Fibroblast of villous mesenchyme (primary cell): ENCODE measurements around the gene PDE4D. TPM values are rescaled to one million over a fixed set of nuclear protein-coding genes. Genes with fewer than 3 reads are reported as not detected.

Experiments used
- DNase-seq: peaks from one replicate; pipeline ENCODE4 v3.0.0-alpha.2; 2010; ENCODE audit warnings: low read depth
- H3K4me3 ChIP-seq: 2 replicates; pipeline ENCODE4 v1.5.1; 2011; ENCODE audit warnings: low read depth, mild to moderate bottlenecking, low read length
- CTCF ChIP-seq: IDR thresholded peaks from 2 replicates; pipeline ENCODE4 v1.5.1; 2012; ENCODE audit warnings: low read depth, mild to moderate bottlenecking, low read length; ENCODE audit not compliant: insufficient read depth
- total RNA-seq: library from RNA; depleted of rRNA; stranded (reverse); fragments of >200 nt; gene quantifications from 2 replicates; pipeline ENCODE4 v1.2.3, GENCODE V29; 2012

PDE4D gene
- total RNA-seq, 1 donor: 6.0 TPM

- DNase-seq: peak; percentile 62
- H3K4me3 ChIP-seq: peak overlapping the region; percentile 42
- TF ChIP-seq CTCF: no peak
These were observed 766.6 kb downstream of the PDE4D start for GRCh38 chr5:59126708-59127573.

GRCh38 chr5:59126016-59126707 is 767.4 kb downstream of the PDE4D start:
- no peak for DNase-seq
- TF ChIP-seq CTCF: no peak
- no peak overlapping the region for H3K4me3 ChIP-seq

GRCh38 chr5:59125011-59125961 is 768.2 kb downstream of the PDE4D start:
- no peak for TF ChIP-seq CTCF
- peak; percentile 23 for DNase-seq
- no peak overlapping the region for H3K4me3 ChIP-seq

- peak; percentile 70 for DNase-seq
- no peak for TF ChIP-seq CTCF
These were observed 769.6 kb downstream of the PDE4D start for GRCh38 chr5:59123595-59124561.

GRCh38 chr5:59119480-59119879 is 774.0 kb downstream of the PDE4D start:
- TF ChIP-seq CTCF: no peak
- no peak for DNase-seq
- no peak overlapping the region for H3K4me3 ChIP-seq

More at GRCh38 chr5:59123595-59124561, 769.6 kb downstream of the PDE4D start:
- H3K4me3 ChIP-seq: no peak overlapping the region
